GM12878 (cell line): Measurements from ENCODE around the gene PSAT1. TPM values are rescaled to one million over a fixed set of nuclear protein-coding genes. Genes with fewer than 3 reads are reported as not detected.

ENCODE experiments used
- ATAC-seq: fragments of 200-7000 bp; cut with Tn5 transposase; 3 replicates; pipeline ENCODE4 v1.9.1; 2020; ENCODE audit warnings: mild to moderate bottlenecking, moderate library complexity
- BruUV-seq: library from RNA; stranded (reverse); fragments of 400-500 nt; replicated peaks from 2 replicates; lab custom pipeline; 2021; lab: Mats Ljungman, UMichigan
- CTCF ChIA-PET: fragments of 300-600 bp; sonication (Branson Sonifier 250); formaldehyde crosslinking; extraction: SDS; loops from one replicate; lab custom pipeline; 2021; ENCODE audit warnings: inconsistent platforms; lab: Yijun Ruan, JAX
- POLR2A ChIA-PET: fragments of 350-600 bp; formaldehyde crosslinking; extraction: SDS; loops from one replicate; lab custom pipeline; 2021; ENCODE audit warnings: inconsistent platforms; lab: Charles Lee
- RAD21 ChIA-PET: fragments of 300-600 bp; sonication (Branson Sonifier 250); formaldehyde crosslinking; loops from one replicate; lab custom pipeline; 2023; ENCODE audit warnings: antibody characterized with exemption; ENCODE audit not compliant: unreplicated experiment; lab: Charles Lee
- SMC1A ChIA-PET: fragments of 300-600 bp; sonication (Branson Sonifier 250); formaldehyde crosslinking; loops from one replicate; lab custom pipeline; 2023; ENCODE audit not compliant: unreplicated experiment, uncharacterized antibody; lab: Charles Lee
- DNase-seq: peaks from one replicate; pipeline ENCODE4 v3.0.0-alpha.2; 2011; ENCODE audit warnings: low read depth, low spot score
- FAIRE-seq: peaks from 3 replicates; lab custom pipeline; 2011; peaks lifted over from hg19 to GRCh38; lab: Jason Lieb, UNC
- H2AFZ ChIP-seq: 2 replicates; pipeline ENCODE4 v1.6.0; 2011; ENCODE audit warnings: low read depth, low read length, control low read depth; ENCODE audit not compliant: control insufficient read depth
- H3K27ac ChIP-seq: 2 replicates; pipeline ENCODE4 v1.5.1; 2011; ENCODE audit warnings: control low read depth; ENCODE audit not compliant: control insufficient read depth, insufficient read depth
- H3K27me3 ChIP-seq, 2 experiments: replicated peaks in 1 of 2; 2 replicates each; pipeline versions ENCODE4 v1.6.0 to v1.6.1; 2011; ENCODE audit warnings: low read length in 1 of 2; ENCODE audit not compliant: control insufficient read depth in 2 of 2, insufficient read depth in 2 of 2
- H3K36me3 ChIP-seq, 2 experiments: 2 replicates each; pipeline ENCODE4 v1.5.1; 2011; ENCODE audit warnings: low read length in 1 of 2; ENCODE audit not compliant: control insufficient read depth in 2 of 2, insufficient read depth in 2 of 2
- H3K4me1 ChIP-seq: 2 replicates; pipeline ENCODE4 v1.6.1; 2011; ENCODE audit warnings: mild to moderate bottlenecking, low read length, moderate library complexity, mixed read lengths; ENCODE audit not compliant: control insufficient read depth, insufficient read depth
- H3K4me2 ChIP-seq: 2 replicates; pipeline ENCODE4 v1.6.0; 2011; ENCODE audit warnings: control low read depth; ENCODE audit not compliant: control insufficient read depth, insufficient read depth
- H3K4me3 ChIP-seq: fragments of 200-600 bp; sonication (generic); 2 replicates; pipeline ENCODE4 v1.5.1; 2016
- H3K79me2 ChIP-seq: 2 replicates; pipeline ENCODE4 v1.6.0; 2011; ENCODE audit warnings: low read length; ENCODE audit not compliant: control insufficient read depth, insufficient read depth
- H3K9ac ChIP-seq: 2 replicates; pipeline ENCODE4 v1.8.0; 2011; ENCODE audit warnings: low read length, control low read depth, mixed read lengths; ENCODE audit not compliant: control insufficient read depth, insufficient read depth
- H3K9me3 ChIP-seq: replicated peaks from 3 replicates; pipeline ENCODE4 v1.5.1; 2011; ENCODE audit warnings: mild to moderate bottlenecking, low read length; ENCODE audit not compliant: control insufficient read depth, insufficient read depth
- H4K20me1 ChIP-seq: 2 replicates; pipeline ENCODE4 v1.6.0; 2011; ENCODE audit not compliant: control insufficient read depth, insufficient read depth
- BRCA1 ChIP-seq: IDR thresholded peaks from 2 replicates; pipeline ENCODE4 v1.6.1; 2011; ENCODE audit warnings: low read depth, low read length, improper control_type of control experiment
- EGR1 ChIP-seq, 2 experiments: IDR thresholded peaks; 1 replicate in 1 of 2; 2 replicates in 1 of 2; pipeline ENCODE4 v1.6.1; 2011 to 2012; ENCODE audit warnings: low read depth in 2 of 2, low read length in 2 of 2, borderline replicate concordance in 1 of 2, mild to moderate bottlenecking in 1 of 2, moderate library complexity in 1 of 2
- EP300 ChIP-seq, 2 experiments: fragments of 150-350 bp in 1 of 2; IDR thresholded peaks; 2 replicates each; pipeline ENCODE4 v1.6.1; 2011 to 2012; ENCODE audit warnings: low read depth in 2 of 2, low read length in 2 of 2, borderline replicate concordance in 1 of 2, improper control_type of control experiment in 1 of 2, inconsistent platforms in 1 of 2; ENCODE audit not compliant: control insufficient read depth in 1 of 2
- NR2C2 ChIP-seq: IDR thresholded peaks from 2 replicates; pipeline ENCODE4 v1.6.1; 2011; ENCODE audit warnings: borderline replicate concordance, low read depth; ENCODE audit not compliant: control insufficient read depth, insufficient read length
- SMAD5 ChIP-seq: IDR thresholded peaks from 2 replicates; pipeline ENCODE4 v1.6.1; 2016; ENCODE audit warnings: antibody characterized with exemption, low read depth
- WGBS: methylation state at CpG from one replicate; pipeline ENCODE4 v1.1.6; 2016; ENCODE audit warnings: low lambda C conversion rate; ENCODE audit not compliant: insufficient replicate concordance, insufficient coverage; ENCODE audit errors: missing lambda C conversion rate; 5-methylcytosine and 5-hydroxymethylcytosine counted together
- in situ Hi-C: fragments of 300-500 bp; cut with MboI; formaldehyde crosslinking; loops from 9 replicates; pipeline ENCODE4 v1.14.3; 2018; ENCODE audit warnings: mixed read lengths
- intact Hi-C: fragments of 100-400 bp; cut with micrococcal nuclease; formaldehyde crosslinking; loops from one replicate; pipeline ENCODE4 v1.14.2; 2022; ENCODE audit not compliant: unreplicated experiment
- polyA plus RNA-seq, 11 experiments: library from polyadenylated mRNA; depleted of rRNA in 4 of 11; unstranded in 6 of 11; stranded (reverse) in 5 of 11; fragments of >200 nt; fragmentation: Nextera tagmentation in 4 of 11; fragmentation: Illumina TruSeq in 1 of 11; extraction: Ambion mirVana in 4 of 11; extraction: Trizol in 1 of 11; gene quantifications; 1 replicate in 1 of 11; 2 replicates in 10 of 11; pipeline versions ENCODE4 v1.2.1 to v1.2.3, GENCODE V29; 2011 to 2016; ENCODE audit warnings: inconsistent platforms in 2 of 11, missing spikeins in 2 of 11, low read depth in 1 of 11
- total RNA-seq, 4 experiments: library from RNA; depleted of rRNA in 3 of 4; stranded (reverse); fragments of >200 nt in 3 of 4; fragmentation: Illumina TruSeq in 1 of 4; extraction: Trizol in 1 of 4; gene quantifications; 2 replicates each; pipeline versions ENCODE4 v1.2.1 to v1.2.3, GENCODE V29; 2013 to 2021
- TF ChIP-seq, protein P1 (sequence below): IDR thresholded peaks from 2 replicates; pipeline ENCODE4 v1.6.1; 2012; ENCODE audit warnings: improper control_type of control experiment, low read depth, low read length; ENCODE audit not compliant: insufficient replicate concordance
- TF ChIP-seq, protein P2 (sequence below): fragments of 450-650 bp; IDR thresholded peaks from 2 replicates; pipeline ENCODE4 v1.6.1; 2017; ENCODE audit warnings: mild to moderate bottlenecking

PSAT1 gene
- total and polyA plus RNA-seq, 10 of the 15 experiments (the other 5 are each of a cell fraction or from before 2014, with no cell fraction given), result 35.1 to 126 (median 51.9) TPM

DNA sequence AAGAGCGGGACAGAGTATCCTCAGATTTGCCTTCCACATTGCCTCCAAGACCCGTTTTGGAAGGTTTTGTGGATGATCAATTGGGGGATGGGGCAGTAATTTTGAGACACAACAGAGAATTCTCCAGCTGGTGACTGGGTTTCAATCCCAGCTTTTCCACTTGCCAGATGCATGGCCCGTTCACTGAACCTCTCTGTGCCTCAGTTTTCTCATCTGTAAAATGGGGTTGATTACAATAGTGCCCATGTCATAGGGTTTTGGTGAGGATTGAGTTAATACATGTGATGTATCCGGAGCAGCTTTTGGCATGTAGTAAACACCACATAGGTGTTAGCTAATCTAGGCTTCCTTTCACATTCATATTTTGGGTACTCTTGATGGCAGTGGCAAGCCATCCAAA is 59.7 kb downstream of the PSAT1 start (continued):
- TF ChIP-seq, protein P1, sequence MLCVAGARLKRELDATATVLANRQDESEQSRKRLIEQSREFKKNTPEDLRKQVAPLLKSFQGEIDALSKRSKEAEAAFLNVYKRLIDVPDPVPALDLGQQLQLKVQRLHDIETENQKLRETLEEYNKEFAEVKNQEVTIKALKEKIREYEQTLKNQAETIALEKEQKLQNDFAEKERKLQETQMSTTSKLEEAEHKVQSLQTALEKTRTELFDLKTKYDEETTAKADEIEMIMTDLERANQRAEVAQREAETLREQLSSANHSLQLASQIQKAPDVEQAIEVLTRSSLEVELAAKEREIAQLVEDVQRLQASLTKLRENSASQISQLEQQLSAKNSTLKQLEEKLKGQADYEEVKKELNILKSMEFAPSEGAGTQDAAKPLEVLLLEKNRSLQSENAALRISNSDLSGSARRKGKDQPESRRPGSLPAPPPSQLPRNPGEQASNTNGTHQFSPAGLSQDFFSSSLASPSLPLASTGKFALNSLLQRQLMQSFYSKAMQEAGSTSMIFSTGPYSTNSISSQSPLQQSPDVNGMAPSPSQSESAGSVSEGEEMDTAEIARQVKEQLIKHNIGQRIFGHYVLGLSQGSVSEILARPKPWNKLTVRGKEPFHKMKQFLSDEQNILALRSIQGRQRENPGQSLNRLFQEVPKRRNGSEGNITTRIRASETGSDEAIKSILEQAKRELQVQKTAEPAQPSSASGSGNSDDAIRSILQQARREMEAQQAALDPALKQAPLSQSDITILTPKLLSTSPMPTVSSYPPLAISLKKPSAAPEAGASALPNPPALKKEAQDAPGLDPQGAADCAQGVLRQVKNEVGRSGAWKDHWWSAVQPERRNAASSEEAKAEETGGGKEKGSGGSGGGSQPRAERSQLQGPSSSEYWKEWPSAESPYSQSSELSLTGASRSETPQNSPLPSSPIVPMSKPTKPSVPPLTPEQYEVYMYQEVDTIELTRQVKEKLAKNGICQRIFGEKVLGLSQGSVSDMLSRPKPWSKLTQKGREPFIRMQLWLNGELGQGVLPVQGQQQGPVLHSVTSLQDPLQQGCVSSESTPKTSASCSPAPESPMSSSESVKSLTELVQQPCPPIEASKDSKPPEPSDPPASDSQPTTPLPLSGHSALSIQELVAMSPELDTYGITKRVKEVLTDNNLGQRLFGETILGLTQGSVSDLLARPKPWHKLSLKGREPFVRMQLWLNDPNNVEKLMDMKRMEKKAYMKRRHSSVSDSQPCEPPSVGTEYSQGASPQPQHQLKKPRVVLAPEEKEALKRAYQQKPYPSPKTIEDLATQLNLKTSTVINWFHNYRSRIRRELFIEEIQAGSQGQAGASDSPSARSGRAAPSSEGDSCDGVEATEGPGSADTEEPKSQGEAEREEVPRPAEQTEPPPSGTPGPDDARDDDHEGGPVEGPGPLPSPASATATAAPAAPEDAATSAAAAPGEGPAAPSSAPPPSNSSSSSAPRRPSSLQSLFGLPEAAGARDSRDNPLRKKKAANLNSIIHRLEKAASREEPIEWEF, result no peak
- TF ChIP-seq BRCA1 (no peak), SMAD5 (no peak), EGR1 (IDR thresholded peaks at IDR 0.05; ENCODE audit: borderline replicate concordance in 1 of 2, low read depth in 2 of 2, low read length in 2 of 2) (no peak)

DNA sequence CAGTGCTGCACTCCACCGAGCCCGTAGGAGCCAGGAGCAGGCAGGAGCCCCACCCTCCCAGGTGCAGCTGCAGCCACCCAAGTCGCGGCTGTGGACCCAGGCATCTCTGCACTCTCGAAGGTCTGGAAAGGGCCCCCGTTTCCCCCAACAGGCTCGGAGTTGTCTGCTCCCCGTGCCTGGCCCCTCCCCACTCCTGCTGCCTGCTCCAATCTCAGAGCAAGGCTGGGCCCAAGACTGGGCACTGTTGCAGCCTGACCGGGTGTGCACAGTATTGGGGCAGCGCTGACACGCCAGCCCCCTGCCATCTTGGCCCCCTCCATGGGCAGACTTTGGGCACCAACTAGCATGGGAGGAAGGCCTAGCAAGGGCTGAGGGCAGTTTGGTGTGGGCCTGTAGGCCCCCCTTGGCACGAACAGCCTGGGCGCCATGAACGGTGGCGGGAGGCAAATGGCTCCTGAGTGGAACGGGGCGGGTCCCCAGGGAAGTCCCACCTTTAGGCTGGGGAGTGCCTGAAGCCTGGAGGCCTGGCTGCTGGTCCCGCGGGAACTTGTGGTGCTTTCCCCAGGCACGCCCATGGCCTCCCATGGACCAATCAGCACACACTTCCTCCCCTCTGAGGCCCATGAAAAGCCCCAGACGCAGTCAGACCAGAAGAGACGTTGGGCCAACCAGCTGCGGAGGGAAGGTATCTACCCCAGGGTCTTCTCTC is 60.4 kb downstream of the PSAT1 start:
- ATAC-seq (peak; percentile 94), FAIRE-seq (no peak), DNase-seq (no peak)
- no peak overlapping the region for H3K27ac ChIP-seq
- ChIA-PET CTCF (interaction anchor here (1.2 to 2.5 kb wide), 2 partner anchors 9 to 13 kb away, joined by 4 to 19 read pairs; no protein-coding TSS in a partner anchor), SMC1A (no interaction called here), RAD21 (interaction anchor here (1.7 kb wide), 1 partner anchor 12 kb away, joined by 4 read pairs; no protein-coding TSS in a partner anchor), POLR2A (no interaction called here)
- TF ChIP-seq, protein P2, sequence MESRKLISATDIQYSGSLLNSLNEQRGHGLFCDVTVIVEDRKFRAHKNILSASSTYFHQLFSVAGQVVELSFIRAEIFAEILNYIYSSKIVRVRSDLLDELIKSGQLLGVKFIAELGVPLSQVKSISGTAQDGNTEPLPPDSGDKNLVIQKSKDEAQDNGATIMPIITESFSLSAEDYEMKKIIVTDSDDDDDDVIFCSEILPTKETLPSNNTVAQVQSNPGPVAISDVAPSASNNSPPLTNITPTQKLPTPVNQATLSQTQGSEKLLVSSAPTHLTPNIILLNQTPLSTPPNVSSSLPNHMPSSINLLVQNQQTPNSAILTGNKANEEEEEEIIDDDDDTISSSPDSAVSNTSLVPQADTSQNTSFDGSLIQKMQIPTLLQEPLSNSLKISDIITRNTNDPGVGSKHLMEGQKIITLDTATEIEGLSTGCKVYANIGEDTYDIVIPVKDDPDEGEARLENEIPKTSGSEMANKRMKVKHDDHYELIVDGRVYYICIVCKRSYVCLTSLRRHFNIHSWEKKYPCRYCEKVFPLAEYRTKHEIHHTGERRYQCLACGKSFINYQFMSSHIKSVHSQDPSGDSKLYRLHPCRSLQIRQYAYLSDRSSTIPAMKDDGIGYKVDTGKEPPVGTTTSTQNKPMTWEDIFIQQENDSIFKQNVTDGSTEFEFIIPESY, result 0 out of 2 replicates have a peak, but pooled peaks have one; percentile 38
- TF ChIP-seq NR2C2, result no peak
- no peak for TF ChIP-seq EP300 (IDR thresholded peaks at IDR 0.05; ENCODE audit: borderline replicate concordance in 1 of 2, control insufficient read depth in 1 of 2, low read depth in 2 of 2, low read length in 2 of 2)
- H2AFZ ChIP-seq, result peak overlapping the region; percentile 44; the same call in 1 of the 2 replicates
- H4K20me1 ChIP-seq, result no peaks in the 10 kb centered on the region
- no peaks in the 10 kb centered on the region for H3K79me2 ChIP-seq
- no peak overlapping the region for H3K9ac ChIP-seq
- in situ Hi-C loops (no loop called here), intact Hi-C loops (no loop called here)
- no peaks in the 10 kb centered on the region for H3K36me3 ChIP-seq
- no peak overlapping the region for H3K4me3 ChIP-seq
- WGBS, result 50% methylated on average over 23 of the region's 23 CpGs
- H3K9me3 ChIP-seq, result no peaks in the 10 kb centered on the region
- no peaks in the 10 kb centered on the region; the same call in 1 of the 2 replicates for H3K4me1 ChIP-seq
- no TSS peak for BruUV-seq
- no peak overlapping the region; the same call in 1 of the 2 replicates for H3K4me2 ChIP-seq
- H3K27me3 ChIP-seq, result no peaks in the 10 kb centered on the region
